ENCODE data around the gene CARD9.

The CARD9 gene

GRCh38 chr9:136328622-136329041, 44.8 kb downstream of the CARD9 start:
- H3K9me2 ChIP-seq (ENCODE audit: low read depth, low read length), result no peaks in the 10 kb centered on the region
- H3K27ac ChIP-seq (ENCODE audit: low read depth, low read length, poor library complexity, severe bottlenecking), result no peak overlapping the region
- H3K4me2 ChIP-seq (ENCODE audit: low read length), result no peak overlapping the region

GRCh38 chr9:136328011-136328621, 45.4 kb downstream of the CARD9 start:
- H3K27ac ChIP-seq (ENCODE audit: low read depth, low read length, poor library complexity, severe bottlenecking), result no peak overlapping the region
- no peaks in the 10 kb centered on the region for H3F3A ChIP-seq (ENCODE audit: insufficient read depth, low read length)

More at GRCh38 chr9:136328622-136329041, 44.8 kb downstream of the CARD9 start:
- H3K9me3 ChIP-seq (ENCODE audit: low read length), result no peaks in the 10 kb centered on the region
- no peaks in the 10 kb centered on the region for H3K36me3 ChIP-seq (ENCODE audit: insufficient read depth, low read length)
- H3F3A ChIP-seq (ENCODE audit: insufficient read depth, low read length), result no peaks in the 10 kb centered on the region
- H3K79me2 ChIP-seq (ENCODE audit: insufficient read depth, low read length), result no peaks in the 10 kb centered on the region
- H3K4me1 ChIP-seq (ENCODE audit: insufficient read depth, low read length, severe bottlenecking), result no peaks in the 10 kb centered on the region
- no peak overlapping the region for H2AFZ ChIP-seq (ENCODE audit: low read length)
- no peak for TF ChIP-seq EZH2 (IDR thresholded peaks at IDR 0.05; ENCODE audit: borderline replicate concordance, low read length)
- no peak for TF ChIP-seq CTCF (IDR thresholded peaks at IDR 0.05; ENCODE audit: low read length)
- no peak overlapping the region for H3K9ac ChIP-seq (ENCODE audit: low read length)
- H3K4me3 ChIP-seq (ENCODE audit: low read depth, low read length, poor library complexity, severe bottlenecking), result no peak overlapping the region
- H3K27me3 ChIP-seq (ENCODE audit: insufficient read depth, low read length), result no peaks in the 10 kb centered on the region; the same call in 1 of the 2 replicates
- H4K20me1 ChIP-seq (ENCODE audit: insufficient read depth, low read length), result no peaks in the 10 kb centered on the region

GRCh38 chr9:136327304-136327974, 46.0 kb downstream of the CARD9 start, which contains the start of gene GPSM1:
Gene GPSM1, plus strand, starts transcription at chr9:136327539. Its CDS starts 157 bp downstream, at chr9:136327696.
- no peak within 1 kb of the TSS for H3K4me3 ChIP-seq (ENCODE audit: low read depth, low read length, poor library complexity, severe bottlenecking)
- H3K27ac ChIP-seq (ENCODE audit: low read depth, low read length, poor library complexity, severe bottlenecking), result no peak within 1 kb of the TSS
- H3K9me3 ChIP-seq (ENCODE audit: low read length), result no peaks in the 10 kb centered on the region
- no peaks in the 10 kb centered on the region for H3K4me1 ChIP-seq (ENCODE audit: insufficient read depth, low read length, severe bottlenecking)
- no peaks in the 10 kb centered on the region for H3F3A ChIP-seq (ENCODE audit: insufficient read depth, low read length)
- TF ChIP-seq CTCF (IDR thresholded peaks at IDR 0.05; ENCODE audit: low read length), result no peak
- no peak for TF ChIP-seq EZH2 (IDR thresholded peaks at IDR 0.05; ENCODE audit: borderline replicate concordance, low read length)
- H3K27me3 ChIP-seq (ENCODE audit: insufficient read depth, low read length), result peaks cover 4% of the 10 kb centered on the region; the same call in 1 of the 2 replicates
- no peak within 1 kb of the TSS for H2AFZ ChIP-seq (ENCODE audit: low read length)
- no peaks in the 10 kb centered on the region for H3K9me2 ChIP-seq (ENCODE audit: low read depth, low read length)
- no peaks in the 10 kb centered on the region for H3K36me3 ChIP-seq (ENCODE audit: insufficient read depth, low read length)
- no peaks in the 10 kb centered on the region for H3K79me2 ChIP-seq (ENCODE audit: insufficient read depth, low read length)
- H3K9ac ChIP-seq (ENCODE audit: low read length), result no peak within 1 kb of the TSS
- H4K20me1 ChIP-seq (ENCODE audit: insufficient read depth, low read length), result no peaks in the 10 kb centered on the region
- no peak within 1 kb of the TSS for H3K4me2 ChIP-seq (ENCODE audit: low read length)

More at GRCh38 chr9:136328011-136328621, 45.4 kb downstream of the CARD9 start:
- H3K4me3 ChIP-seq (ENCODE audit: low read depth, low read length, poor library complexity, severe bottlenecking), result no peak overlapping the region
- no peaks in the 10 kb centered on the region for H3K36me3 ChIP-seq (ENCODE audit: insufficient read depth, low read length)
- H2AFZ ChIP-seq (ENCODE audit: low read length), result no peak overlapping the region
- no peaks in the 10 kb centered on the region for H4K20me1 ChIP-seq (ENCODE audit: insufficient read depth, low read length)
- no peaks in the 10 kb centered on the region for H3K9me2 ChIP-seq (ENCODE audit: low read depth, low read length)
- no peaks in the 10 kb centered on the region for H3K79me2 ChIP-seq (ENCODE audit: insufficient read depth, low read length)
- no peaks in the 10 kb centered on the region for H3K4me1 ChIP-seq (ENCODE audit: insufficient read depth, low read length, severe bottlenecking)
- H3K9me3 ChIP-seq (ENCODE audit: low read length), result no peaks in the 10 kb centered on the region
- no peak overlapping the region for H3K4me2 ChIP-seq (ENCODE audit: low read length)
- H3K27me3 ChIP-seq (ENCODE audit: insufficient read depth, low read length), result no peaks in the 10 kb centered on the region; the same call in 1 of the 2 replicates
- no peak for TF ChIP-seq CTCF (IDR thresholded peaks at IDR 0.05; ENCODE audit: low read length)
- no peak for TF ChIP-seq EZH2 (IDR thresholded peaks at IDR 0.05; ENCODE audit: borderline replicate concordance, low read length)
- no peak overlapping the region for H3K9ac ChIP-seq (ENCODE audit: low read length)

Measured in OCI-LY1 (cell line).